NB4 (cell line): ENCODE data around the gene UBE2V1.

Experiments used
- DNase-seq: peaks from one replicate; pipeline ENCODE4 v3.0.0; 2010; ENCODE audit warnings: low read depth
- H3K4me3 ChIP-seq: one replicate; pipeline ENCODE4 v1.5.1; 2011; ENCODE audit warnings: mild to moderate bottlenecking, low read depth, low read length, moderate library complexity
- CTCF ChIP-seq: IDR thresholded peaks from one replicate; pipeline ENCODE4 v1.5.1; 2012; ENCODE audit warnings: low read depth, low read length
- MAX ChIP-seq: IDR thresholded peaks from 2 replicates; pipeline ENCODE4 v1.6.1; 2011; ENCODE audit warnings: low read depth, low read length
- MYC ChIP-seq: IDR thresholded peaks from 2 replicates; pipeline ENCODE4 v1.6.1; 2011; ENCODE audit warnings: low read depth, low read length
- POLR2A ChIP-seq: IDR thresholded peaks from 2 replicates; pipeline ENCODE4 v1.6.1; 2011; ENCODE audit warnings: mild to moderate bottlenecking; ENCODE audit not compliant: insufficient read length; ENCODE audit errors: extremely low read depth

The UBE2V1 gene

GRCh38 chr20:50037575-50037974, 75.4 kb downstream of the UBE2V1 start:
- no peak overlapping the region for H3K4me3 ChIP-seq
- DNase-seq: no peak
- TF ChIP-seq POLR2A (no peak), MYC (no peak), CTCF (no peak), MAX (no peak)

GRCh38 chr20:50037123-50037522, 75.8 kb downstream of the UBE2V1 start:
- TF ChIP-seq MAX: no peak
- TF ChIP-seq POLR2A: no peak
- no peak for TF ChIP-seq CTCF
- TF ChIP-seq MYC: no peak
- DNase-seq: no peak
- H3K4me3 ChIP-seq: no peak overlapping the region

GRCh38 chr20:50036703-50037102, 76.2 kb downstream of the UBE2V1 start:
- no peak overlapping the region for H3K4me3 ChIP-seq
- no peak for DNase-seq
- TF ChIP-seq POLR2A: no peak

GRCh38 chr20:50034567-50035180, 78.3 kb downstream of the UBE2V1 start:
- DNase-seq: no peak
- no peak overlapping the region for H3K4me3 ChIP-seq
- no peak for TF ChIP-seq MYC
- TF ChIP-seq CTCF: no peak
- TF ChIP-seq MAX: no peak
- TF ChIP-seq POLR2A: no peak

GRCh38 chr20:50032955-50033666, 79.8 kb downstream of the UBE2V1 start:
- no peak for DNase-seq
- H3K4me3 ChIP-seq: no peak overlapping the region
- no peak for TF ChIP-seq CTCF
- no peak for TF ChIP-seq MAX
- no peak for TF ChIP-seq MYC
- TF ChIP-seq POLR2A: no peak
